Naive thymus-derived CD4-positive, alpha-beta T cell (primary cell): ENCODE measurements around the gene DMD. TPM values are rescaled to one million over a fixed set of nuclear protein-coding genes. Genes with fewer than 3 reads are reported as not detected.

Experiments used
- ATAC-seq: fragments of 150-1000 bp; cut with Tn5 transposase; 2 replicates; pipeline ENCODE4 v1.10.0; 2021; ENCODE audit warnings: mild to moderate bottlenecking, moderate library complexity
- CTCF ChIA-PET: fragments of 350-600 bp; sonication (Branson Sonifier 250); formaldehyde crosslinking; loops from one replicate; lab custom pipeline; 2021; ENCODE audit warnings: antibody characterized with exemption; lab: Charles Lee
- POLR2A ChIA-PET: fragments of 350-600 bp; sonication (Branson Sonifier 250); formaldehyde crosslinking; loops from one replicate; lab custom pipeline; 2021; ENCODE audit warnings: antibody characterized with exemption, inconsistent platforms; lab: Charles Lee
- DNase-seq, 9 donors: peaks; one replicate each; pipeline versions ENCODE4 v3.0.0 to v3.0.0-alpha.2; 2020 to 2022; ENCODE audit warnings: mixed read lengths in 1 of 9
- H3K27ac ChIP-seq: one replicate; pipeline ENCODE4 v1.7.0; 2013; ENCODE audit warnings: mild to moderate bottlenecking, low read depth, low read length, moderate library complexity
- H3K27me3 ChIP-seq, 2 donors: one replicate each; pipeline ENCODE4 v1.7.0; 2013; ENCODE audit warnings: low read length in 2 of 2, mild to moderate bottlenecking in 2 of 2, moderate library complexity in 2 of 2; ENCODE audit not compliant: control insufficient read depth in 2 of 2, insufficient read depth in 2 of 2
- H3K36me3 ChIP-seq, 3 experiments: 1 replicate in 2 of 3; 2 replicates in 1 of 3; pipeline ENCODE4 v1.7.0; 2013; ENCODE audit warnings: low read length in 3 of 3, mild to moderate bottlenecking in 3 of 3, moderate library complexity in 1 of 3; ENCODE audit not compliant: insufficient read depth in 3 of 3, control insufficient read depth in 2 of 3
- H3K4me1 ChIP-seq, 2 donors: one replicate each; pipeline ENCODE4 v1.7.0; 2013; ENCODE audit warnings: low read length in 2 of 2, mild to moderate bottlenecking in 2 of 2, moderate library complexity in 1 of 2; ENCODE audit not compliant: control insufficient read depth in 2 of 2, insufficient read depth in 2 of 2
- H3K4me3 ChIP-seq: 2 replicates; pipeline ENCODE4 v1.7.0; 2013; ENCODE audit warnings: mild to moderate bottlenecking, low read length
- H3K9me3 ChIP-seq, 3 experiments: 1 replicate in 2 of 3; 2 replicates in 1 of 3; pipeline ENCODE4 v1.7.0; 2013; ENCODE audit warnings: low read length in 3 of 3; ENCODE audit not compliant: control insufficient read depth in 2 of 3
- H3K27ac Mint-ChIP-seq, 9 donors: one replicate each; pipeline ENCODE4 v1.8.0; 2020 to 2022; ENCODE audit warnings: mixed read lengths in 9 of 9, mild to moderate bottlenecking in 8 of 9, moderate library complexity in 5 of 9, inconsistent platforms in 2 of 9
- H3K27me3 Mint-ChIP-seq, 5 donors: one replicate each; pipeline ENCODE4 v1.8.0; 2021 to 2022; ENCODE audit warnings: mixed read lengths in 5 of 5, mild to moderate bottlenecking in 1 of 5
- H3K36me3 Mint-ChIP-seq, 5 donors: one replicate each; pipeline ENCODE4 v1.8.0; 2020 to 2022; ENCODE audit warnings: mixed read lengths in 5 of 5, mild to moderate bottlenecking in 3 of 5, inconsistent platforms in 1 of 5
- H3K4me1 Mint-ChIP-seq, 7 donors: one replicate each; pipeline ENCODE4 v1.8.0; 2020 to 2022; ENCODE audit warnings: mixed read lengths in 7 of 7, mild to moderate bottlenecking in 3 of 7, inconsistent platforms in 1 of 7
- H3K4me3 Mint-ChIP-seq, 10 donors: one replicate each; pipeline ENCODE4 v1.8.0; 2020 to 2022; ENCODE audit warnings: mild to moderate bottlenecking in 10 of 10, mixed read lengths in 10 of 10, moderate library complexity in 6 of 10, inconsistent platforms in 2 of 10
- H3K9me3 Mint-ChIP-seq, 11 donors: one replicate each; pipeline ENCODE4 v1.8.0; 2020 to 2022; ENCODE audit warnings: mixed read lengths in 11 of 11, mild to moderate bottlenecking in 4 of 11, inconsistent platforms in 1 of 11, moderate library complexity in 1 of 11
- intact Hi-C, 2 donors: fragments of 100-400 bp; cut with micrococcal nuclease; formaldehyde crosslinking; loops; one replicate each; pipeline ENCODE4 v1.15.1; 2023
- polyA plus RNA-seq, 2 donors: library from polyadenylated mRNA; unstranded; fragments of 300-500 nt; fragmentation: Illumina TruSeq; gene quantifications; one replicate each; pipeline ENCODE4 v1.2.3, GENCODE V29; 2021
- total RNA-seq, 6 experiments: library from RNA in 5 of 6; stranded (reverse) in 5 of 6; gene quantifications; 1 replicate in 5 of 6; 2 replicates in 1 of 6; pipeline ENCODE4 v1.2.3 and lab custom pipeline; 2021 to 2026

The DMD gene
- total and polyA plus RNA-seq, 7 experiments from 2014 or later, result 0.02 to 4.9 (median 0.28) TPM; not detected in 3

GRCh38 chrX:31747411-31747810, 1463.9 kb downstream of the DMD start:
- no peak overlapping the region for H3K27ac Mint-ChIP-seq
- H3K36me3 Mint-ChIP-seq, result no peaks in the 10 kb centered on the region
- Histone ChIP-seq H3K36me3 (no peaks in the 10 kb centered on the region), H3K4me1 (no peaks in the 10 kb centered on the region), H3K9me3 (no peaks in the 10 kb centered on the region), H3K27me3 (no peaks in the 10 kb centered on the region), H3K4me3 (no peak overlapping the region), H3K27ac (no peak overlapping the region)
- no peak overlapping the region for H3K4me3 Mint-ChIP-seq
- no peak for DNase-seq
- no peaks in the 10 kb centered on the region for H3K27me3 Mint-ChIP-seq
- no peak for ATAC-seq
- H3K4me1 Mint-ChIP-seq, result peaks cover 0 to 2% (median 0%) of the 10 kb centered on the region in 7 donors
- CTCF ChIA-PET, result no interaction called here
- intact Hi-C loops, result no loop called here
- H3K9me3 Mint-ChIP-seq, result peaks cover 0 to 7% (median 3%) of the 10 kb centered on the region in 11 donors
- POLR2A ChIA-PET, result no interaction called here

GRCh38 chrX:31743004-31743403, 1468.3 kb downstream of the DMD start:
- no peaks in the 10 kb centered on the region for H3K9me3 ChIP-seq
- ChIA-PET CTCF (no interaction called here), POLR2A (no interaction called here)
- H3K36me3 ChIP-seq, result no peaks in the 10 kb centered on the region
- H3K27me3 Mint-ChIP-seq, result no peaks in the 10 kb centered on the region
- H3K4me1 ChIP-seq, result no peaks in the 10 kb centered on the region
- H3K4me1 Mint-ChIP-seq, result peaks cover 0 to 2% (median 0%) of the 10 kb centered on the region in 7 donors
- no peak overlapping the region for H3K27ac Mint-ChIP-seq
- DNase-seq (no peak), ATAC-seq (no peak)
- H3K36me3 Mint-ChIP-seq, result no peaks in the 10 kb centered on the region
- H3K27ac ChIP-seq, result no peak overlapping the region
- intact Hi-C loops, result no loop called here
- peaks cover 0 to 7% (median 1%) of the 10 kb centered on the region in 11 donors for H3K9me3 Mint-ChIP-seq
- no peaks in the 10 kb centered on the region for H3K27me3 ChIP-seq
- H3K4me3 ChIP-seq, result no peak overlapping the region
- H3K4me3 Mint-ChIP-seq, result no peak overlapping the region

GRCh38 chrX:31717474-31717873, 1493.9 kb downstream of the DMD start:
- Histone ChIP-seq H3K4me3 (no peak overlapping the region), H3K27me3 (no peaks in the 10 kb centered on the region), H3K9me3 (no peaks in the 10 kb centered on the region), H3K36me3 (no peaks in the 10 kb centered on the region), H3K27ac (no peak overlapping the region), H3K4me1 (no peaks in the 10 kb centered on the region)
- ChIA-PET CTCF (no interaction called here), POLR2A (no interaction called here)
- no peaks in the 10 kb centered on the region for H3K36me3 Mint-ChIP-seq
- H3K27ac Mint-ChIP-seq, result no peak overlapping the region
- H3K27me3 Mint-ChIP-seq, result no peaks in the 10 kb centered on the region
- no peak for DNase-seq
- H3K4me3 Mint-ChIP-seq, result no peak overlapping the region
- intact Hi-C loops, result no loop called here
- no peak for ATAC-seq
- H3K4me1 Mint-ChIP-seq, result no peaks in the 10 kb centered on the region
- H3K9me3 Mint-ChIP-seq, result no peaks in the 10 kb centered on the region

GRCh38 chrX:31715675-31716074, 1495.7 kb downstream of the DMD start:
- Histone ChIP-seq H3K4me1 (no peaks in the 10 kb centered on the region), H3K27ac (no peak overlapping the region), H3K9me3 (no peaks in the 10 kb centered on the region), H3K27me3 (no peaks in the 10 kb centered on the region), H3K36me3 (no peaks in the 10 kb centered on the region), H3K4me3 (no peak overlapping the region)
- Mint-ChIP-seq H3K4me1 (no peaks in the 10 kb centered on the region), H3K9me3 (no peaks in the 10 kb centered on the region), H3K36me3 (no peaks in the 10 kb centered on the region), H3K27me3 (no peaks in the 10 kb centered on the region), H3K27ac (no peak overlapping the region), H3K4me3 (no peak overlapping the region)
- DNase-seq (no peak), ATAC-seq (no peak)
- CTCF ChIA-PET, result no interaction called here
- POLR2A ChIA-PET, result no interaction called here
- intact Hi-C loops, result no loop called here

GRCh38 chrX:31714797-31715196, 1496.6 kb downstream of the DMD start:
- Histone ChIP-seq H3K4me1 (no peaks in the 10 kb centered on the region), H3K4me3 (no peak overlapping the region), H3K36me3 (no peaks in the 10 kb centered on the region), H3K27me3 (no peaks in the 10 kb centered on the region), H3K9me3 (no peaks in the 10 kb centered on the region), H3K27ac (no peak overlapping the region)
- no peaks in the 10 kb centered on the region for H3K9me3 Mint-ChIP-seq
- intact Hi-C loops, result no loop called here
- H3K4me3 Mint-ChIP-seq, result no peak overlapping the region
- H3K27me3 Mint-ChIP-seq, result no peaks in the 10 kb centered on the region
- ChIA-PET POLR2A (no interaction called here), CTCF (no interaction called here)
- H3K27ac Mint-ChIP-seq, result no peak overlapping the region
- DNase-seq, result no peak
- ATAC-seq, result no peak
- no peaks in the 10 kb centered on the region for H3K36me3 Mint-ChIP-seq
- H3K4me1 Mint-ChIP-seq, result no peaks in the 10 kb centered on the region

- DNase-seq (no peak), ATAC-seq (no peak)
- Histone ChIP-seq H3K27ac (no peak overlapping the region), H3K27me3 (no peaks in the 10 kb centered on the region), H3K9me3 (no peaks in the 10 kb centered on the region), H3K4me1 (no peaks in the 10 kb centered on the region), H3K4me3 (no peak overlapping the region), H3K36me3 (no peaks in the 10 kb centered on the region)
- ChIA-PET CTCF (no interaction called here), POLR2A (no interaction called here)
- intact Hi-C loops, result no loop called here
- Mint-ChIP-seq H3K27ac (no peak overlapping the region), H3K27me3 (no peaks in the 10 kb centered on the region), H3K4me1 (no peaks in the 10 kb centered on the region), H3K36me3 (no peaks in the 10 kb centered on the region), H3K4me3 (no peak overlapping the region), H3K9me3 (no peaks in the 10 kb centered on the region)
Measured at GRCh38 chrX:31713120-31713519, 1498.2 kb downstream of the DMD start.

- no peaks in the 10 kb centered on the region for H3K4me1 ChIP-seq
- Mint-ChIP-seq H3K4me1 (no peaks in the 10 kb centered on the region), H3K4me3 (no peak overlapping the region), H3K36me3 (no peaks in the 10 kb centered on the region), H3K27me3 (no peaks in the 10 kb centered on the region), H3K27ac (no peak overlapping the region), H3K9me3 (peaks cover 0 to 2% (median 0%) of the 10 kb centered on the region in 11 donors)
- no peak for DNase-seq
- no peak for ATAC-seq
- intact Hi-C loops, result no loop called here
- ChIA-PET POLR2A (no interaction called here), CTCF (no interaction called here)
- H3K9me3 ChIP-seq, result no peaks in the 10 kb centered on the region
- H3K36me3 ChIP-seq, result no peaks in the 10 kb centered on the region
- H3K27me3 ChIP-seq, result no peaks in the 10 kb centered on the region
- no peak overlapping the region for H3K27ac ChIP-seq
- no peak overlapping the region for H3K4me3 ChIP-seq
Measured at GRCh38 chrX:31711166-31711565, 1500.2 kb downstream of the DMD start.
